Endodermal cell (in vitro differentiated cells): ENCODE measurements around the gene OARD1. TPM values are rescaled to one million over a fixed set of nuclear protein-coding genes. Genes with fewer than 3 reads are reported as not detected.
A peak's percentile ranks its signal among the peaks of the same experiment; 100 is the strongest.

Experiments used
- DNase-seq: peaks from one replicate; pipeline ENCODE4 v3.0.0-alpha.2; 2017
- H3K27ac ChIP-seq: 2 replicates; pipeline ENCODE4 v1.5.1; 2013; ENCODE audit warnings: mild to moderate bottlenecking, low read depth, low read length, moderate library complexity
- H3K27me3 ChIP-seq: 2 replicates; pipeline ENCODE4 v1.6.1; 2013; ENCODE audit warnings: mild to moderate bottlenecking, low read length, moderate library complexity; ENCODE audit not compliant: insufficient read depth, control insufficient read depth, poor library complexity, severe bottlenecking
- H3K36me3 ChIP-seq: 2 replicates; pipeline ENCODE4 v1.7.0; 2013; ENCODE audit warnings: mild to moderate bottlenecking, low read length, moderate library complexity; ENCODE audit not compliant: control insufficient read depth, insufficient read depth
- H3K4me1 ChIP-seq: one replicate; pipeline ENCODE4 v1.7.0; 2013; ENCODE audit warnings: low read length; ENCODE audit not compliant: control insufficient read depth, insufficient read depth
- H3K4me3 ChIP-seq: 2 replicates; pipeline ENCODE4 v1.5.1; 2013; ENCODE audit warnings: mild to moderate bottlenecking, low read length, moderate library complexity
- H3K9ac ChIP-seq: 2 replicates; pipeline ENCODE4 v1.6.1; 2013; ENCODE audit warnings: mild to moderate bottlenecking, low read length, moderate library complexity; ENCODE audit not compliant: poor library complexity, severe bottlenecking; ENCODE audit errors: extremely low read depth
- H3K9me3 ChIP-seq: 2 replicates; pipeline ENCODE4 v1.6.1; 2013; ENCODE audit warnings: mild to moderate bottlenecking, low read length, moderate library complexity; ENCODE audit not compliant: control insufficient read depth
- H3K27ac Mint-ChIP-seq: 2 replicates; pipeline ENCODE4 v1.8.0; 2020; ENCODE audit warnings: mixed read lengths
- H3K27me3 Mint-ChIP-seq: 2 replicates; pipeline ENCODE4 v1.8.0; 2021; ENCODE audit warnings: mild to moderate bottlenecking, mixed read lengths; ENCODE audit not compliant: insufficient read depth
- H3K36me3 Mint-ChIP-seq: 2 replicates; pipeline ENCODE4 v1.8.0; 2020; ENCODE audit warnings: low read depth, mixed read lengths
- H3K4me1 Mint-ChIP-seq: 2 replicates; pipeline ENCODE4 v1.8.0; 2020; ENCODE audit warnings: mixed read lengths
- H3K4me3 Mint-ChIP-seq: 2 replicates; pipeline ENCODE4 v1.8.0; 2020; ENCODE audit warnings: mild to moderate bottlenecking, moderate library complexity, mixed read lengths
- H3K9me3 Mint-ChIP-seq: 2 replicates; pipeline ENCODE4 v1.8.0; 2020; ENCODE audit warnings: mild to moderate bottlenecking, mixed read lengths
- CTCF ChIP-seq: fragments of 200-600 bp; sonication (generic); conservative IDR thresholded peaks from 2 replicates; pipeline ENCODE4 v1.5.0; 2021; ENCODE audit warnings: antibody characterized with exemption, mild to moderate bottlenecking
- WGBS, 2 experiments: methylation state at CpG; one replicate each; pipeline versions ENCODE4 v1.1.5 to v1.1.7; 2013; ENCODE audit warnings: missing lambda C conversion rate in 2 of 2, mixed read lengths in 1 of 2; ENCODE audit not compliant: insufficient coverage in 1 of 2, insufficient read length in 1 of 2; 5-methylcytosine and 5-hydroxymethylcytosine counted together
- total RNA-seq, 2 donors: library from RNA; stranded (reverse); fragmentation: NEBNext Ultra II Directional in 1 of 2; extraction: Animal tissue kit (Norgen Biotek cat#: 25700) in 1 of 2; gene quantifications; 2 replicates in 1 of 2; 3 replicates in 1 of 2; pipeline ENCODE4 v1.2.1, GENCODE V29; 2021

Gene OARD1
- total RNA-seq, 2 donors from 2014 or later = 33.8 to 40.7 TPM

DNA sequence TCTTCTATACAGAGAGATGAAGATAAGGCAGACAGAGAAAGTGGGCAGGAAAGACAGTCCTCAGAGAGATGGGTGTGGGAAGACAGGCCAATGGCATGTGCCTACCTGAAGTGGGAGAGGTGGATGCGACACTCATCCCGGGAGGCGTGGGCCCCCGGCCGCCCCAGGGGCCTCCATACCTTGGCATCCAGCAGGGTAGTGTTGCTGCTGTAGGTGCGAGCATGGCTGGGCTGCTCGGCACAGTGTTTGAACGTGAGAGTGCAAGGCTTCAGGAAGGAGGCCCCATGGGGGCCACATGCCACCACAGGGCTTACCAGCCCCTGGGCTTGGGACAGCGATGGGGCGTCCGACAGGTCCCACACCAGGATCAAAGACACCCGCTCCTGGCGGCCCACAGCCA lies 38.4 kb downstream of the OARD1 start:
- DNase-seq = no peak
- TF ChIP-seq CTCF = no peak
- Histone ChIP-seq H3K27ac (no peak overlapping the region), H3K27me3 (no peaks in the 10 kb centered on the region), H3K36me3 (no peaks in the 10 kb centered on the region), H3K9me3 (no peaks in the 10 kb centered on the region), H3K9ac (no peak overlapping the region), H3K4me3 (no peak overlapping the region), H3K4me1 (peaks cover 5% of the 10 kb centered on the region)
- WGBS, 2 experiments = 92 to 93% methylated on average over 9 to 13 of the region's 13 CpGs
- Mint-ChIP-seq H3K4me1 (peaks cover 24% of the 10 kb centered on the region), H3K27ac (no peak overlapping the region), H3K4me3 (no peak overlapping the region), H3K36me3 (no peaks in the 10 kb centered on the region), H3K27me3 (peaks cover 4% of the 10 kb centered on the region), H3K9me3 (no peaks in the 10 kb centered on the region)

DNA sequence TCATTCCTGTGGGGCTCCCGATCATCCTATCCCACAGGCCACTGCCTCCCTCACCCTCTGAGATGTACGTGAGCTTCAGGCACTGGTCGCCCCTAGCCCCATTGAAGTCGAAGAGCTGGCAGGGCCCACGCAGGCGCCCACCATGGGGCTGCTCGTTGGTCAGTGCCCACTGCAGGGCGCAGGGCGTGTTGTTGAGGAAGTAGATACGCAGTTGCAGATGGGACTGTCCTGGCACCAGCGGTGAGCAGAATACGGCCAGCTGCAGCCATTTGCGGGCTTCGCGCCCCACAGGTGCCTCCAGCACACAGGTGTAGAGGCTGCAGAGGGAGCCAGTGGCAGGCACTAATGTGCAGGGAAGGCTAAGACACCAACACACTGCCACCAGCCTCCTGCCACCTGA lies 39.3 kb downstream of the OARD1 start:
- Mint-ChIP-seq H3K27ac (no peak overlapping the region), H3K27me3 (peaks cover 4% of the 10 kb centered on the region), H3K4me3 (no peak overlapping the region), H3K4me1 (peaks cover 21% of the 10 kb centered on the region), H3K36me3 (no peaks in the 10 kb centered on the region), H3K9me3 (no peaks in the 10 kb centered on the region)
- H3K4me1 ChIP-seq = peaks cover 9% of the 10 kb centered on the region
- H3K27ac ChIP-seq = no peak overlapping the region
- H3K9me3 ChIP-seq = no peaks in the 10 kb centered on the region
- WGBS, 2 experiments = 96 to 97% methylated on average over 13 to 15 of the region's 15 CpGs
- no peak for TF ChIP-seq CTCF
- H3K4me3 ChIP-seq = no peak overlapping the region
- H3K9ac ChIP-seq = no peak overlapping the region
- DNase-seq = no peak
- H3K36me3 ChIP-seq = no peaks in the 10 kb centered on the region
- no peaks in the 10 kb centered on the region for H3K27me3 ChIP-seq

DNA sequence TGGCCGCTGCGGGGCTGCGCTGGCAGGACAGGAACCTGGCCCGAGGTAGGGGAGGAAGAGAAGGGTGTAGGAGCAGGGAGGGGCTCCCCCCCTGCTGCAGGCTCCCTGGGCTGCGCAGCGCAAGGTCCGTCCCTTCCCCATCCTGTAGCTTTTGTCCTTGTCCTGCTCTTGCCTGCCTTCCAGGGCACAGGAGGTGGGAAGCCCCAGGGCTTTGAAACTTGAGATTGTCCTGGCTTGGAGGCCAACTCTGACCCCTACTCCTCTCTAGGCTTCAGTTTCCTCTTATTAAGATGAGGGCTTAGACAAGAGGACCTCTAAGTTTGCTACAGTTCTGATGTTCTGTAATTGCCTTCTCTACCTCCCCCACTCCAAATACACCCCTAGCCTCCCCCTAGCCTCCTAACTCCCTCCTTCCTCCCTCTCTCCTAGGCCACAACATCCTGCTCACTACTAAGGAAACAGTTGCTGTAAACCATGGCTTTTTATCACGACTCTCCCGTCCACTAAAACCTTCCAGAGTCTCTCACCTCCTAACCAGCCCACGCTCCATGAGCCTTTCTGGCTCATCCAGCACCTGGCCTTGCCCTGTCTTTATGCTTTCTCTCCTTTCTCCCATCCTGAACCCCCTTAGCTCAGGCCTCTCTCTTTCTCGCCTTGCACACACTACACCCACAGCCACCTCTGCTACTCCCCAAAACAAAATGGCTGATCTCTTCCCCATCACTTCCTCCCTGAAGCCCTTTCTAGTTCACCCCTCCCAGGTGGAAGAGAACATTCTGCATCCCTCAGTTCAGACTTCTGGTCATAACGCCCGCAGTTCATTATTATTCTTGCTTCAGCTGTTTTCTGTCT lies 43.4 kb downstream of the OARD1 start:
- WGBS, 2 experiments = 57 to 58% methylated on average over 10 to 13 of the region's 13 CpGs
- no peak overlapping the region for H3K27ac ChIP-seq
- H3K36me3 ChIP-seq = no peaks in the 10 kb centered on the region
- peak overlapping the region; percentile 48 for H3K27ac Mint-ChIP-seq
- H3K9me3 ChIP-seq = no peaks in the 10 kb centered on the region
- H3K4me1 ChIP-seq = peaks cover 4% of the 10 kb centered on the region
- H3K4me1 Mint-ChIP-seq = peaks cover 21% of the 10 kb centered on the region
- peak overlapping the region; percentile 74 for H3K4me3 ChIP-seq
- H3K27me3 Mint-ChIP-seq = peaks cover 3% of the 10 kb centered on the region
- no peak overlapping the region for H3K9ac ChIP-seq
- peaks cover 4% of the 10 kb centered on the region for H3K36me3 Mint-ChIP-seq
- TF ChIP-seq CTCF = no peak
- no peak for DNase-seq
- peak overlapping the region; percentile 72 for H3K4me3 Mint-ChIP-seq
- no peaks in the 10 kb centered on the region for H3K9me3 Mint-ChIP-seq
- no peaks in the 10 kb centered on the region for H3K27me3 ChIP-seq
